PC-3 (cell line): Measurements from ENCODE around the gene PPP3R1. TPM values are rescaled to one million over a fixed set of nuclear protein-coding genes. Genes with fewer than 3 reads are reported as not detected.
A peak's percentile ranks its signal among the peaks of the same experiment; 100 is the strongest.

Source experiments
- ATAC-seq: fragments of 200-7000 bp; cut with Tn5 transposase; 2 replicates; pipeline ENCODE4 v1.9.1; 2020; ENCODE audit warnings: mild to moderate bottlenecking, moderate library complexity
- BruUV-seq: library from RNA; stranded (reverse); fragments of 400-500 nt; replicated peaks from 2 replicates; lab custom pipeline; 2021; lab: Mats Ljungman, UMichigan
- CTCF ChIA-PET: fragments of 300-600 bp; sonication (Branson Sonifier 250); formaldehyde crosslinking; loops from one replicate; lab custom pipeline; 2022; ENCODE audit warnings: antibody characterized with exemption; lab: Charles Lee
- POLR2A ChIA-PET: fragments of 300-600 bp; sonication (Branson Sonifier 250); formaldehyde crosslinking; loops from one replicate; lab custom pipeline; 2022; ENCODE audit warnings: antibody characterized with exemption; ENCODE audit not compliant: unreplicated experiment; lab: Charles Lee
- DNase-seq: peaks from one replicate; pipeline ENCODE4 v3.0.0-alpha.2; 2015
- H2AFZ ChIP-seq: fragments of 300-600 bp; sonication (generic); 2 replicates; pipeline ENCODE4 v1.6.0; 2016; ENCODE audit warnings: antibody characterized with exemption, low read length
- H3F3A ChIP-seq: fragments of 300-600 bp; sonication (generic); one replicate; pipeline ENCODE4 v1.6.0; 2017; ENCODE audit warnings: antibody characterized with exemption, low read length, control low read depth, mild to moderate bottlenecking; ENCODE audit not compliant: unreplicated experiment
- H3K27ac ChIP-seq: fragments of 300-600 bp; sonication (generic); 2 replicates; pipeline ENCODE4 v1.5.1; 2016; ENCODE audit warnings: mild to moderate bottlenecking, low read length
- H3K27me3 ChIP-seq: fragments of 300-600 bp; sonication (generic); 2 replicates; pipeline ENCODE4 v1.6.1; 2016; ENCODE audit warnings: low read length, mixed read lengths
- H3K36me3 ChIP-seq: fragments of 300-600 bp; sonication (generic); 2 replicates; pipeline ENCODE4 v1.6.1; 2016; ENCODE audit warnings: low read depth, mixed run types, low read length, mixed read lengths
- H3K4me1 ChIP-seq: fragments of 300-600 bp; sonication (generic); 2 replicates; pipeline ENCODE4 v1.5.1; 2016; ENCODE audit warnings: low read length; ENCODE audit not compliant: insufficient read depth
- H3K4me2 ChIP-seq: fragments of 300-600 bp; sonication (generic); 2 replicates; pipeline ENCODE4 v1.6.0; 2016; ENCODE audit warnings: low read length
- H3K4me3 ChIP-seq: fragments of 300-600 bp; sonication (generic); 2 replicates; pipeline ENCODE4 v1.5.1; 2016; ENCODE audit warnings: mild to moderate bottlenecking, low read length, mixed read lengths
- H3K79me2 ChIP-seq: fragments of 300-600 bp; sonication (generic); 2 replicates; pipeline ENCODE4 v1.6.1; 2017; ENCODE audit warnings: low read length, mixed read lengths
- H3K9ac ChIP-seq: fragments of 300-600 bp; sonication (generic); 2 replicates; pipeline ENCODE4 v1.6.0; 2016; ENCODE audit warnings: mild to moderate bottlenecking, low read length
- H3K9me2 ChIP-seq: fragments of 300-600 bp; sonication (generic); replicated peaks from 2 replicates; pipeline ENCODE4 v1.6.1; 2016; ENCODE audit warnings: mixed run types, low read length, mixed read lengths
- H3K9me3 ChIP-seq: fragments of 300-600 bp; sonication (generic); 2 replicates; pipeline ENCODE4 v1.6.1; 2016; ENCODE audit warnings: low read length, mixed read lengths
- H4K20me1 ChIP-seq: fragments of 300-600 bp; sonication (generic); 2 replicates; pipeline ENCODE4 v1.6.1; 2016; ENCODE audit warnings: low read length, mixed read lengths
- EZH2 ChIP-seq: fragments of 300-600 bp; sonication (generic); IDR thresholded peaks from one replicate; pipeline ENCODE4 v1.6.1; 2017; ENCODE audit warnings: antibody characterized with exemption, mild to moderate bottlenecking, low read length; ENCODE audit not compliant: unreplicated experiment
- EZH2phosphoT487 ChIP-seq: fragments of 300-600 bp; sonication (generic); IDR thresholded peaks from 2 replicates; pipeline ENCODE4 v1.6.1; 2018; ENCODE audit warnings: mild to moderate bottlenecking, antibody characterized with exemption, low read length, borderline replicate concordance
- intact Hi-C: fragments of 100-400 bp; cut with micrococcal nuclease; formaldehyde crosslinking; loops from 2 replicates; pipeline ENCODE4 v1.9.0; 2023
- total RNA-seq: library from RNA; depleted of rRNA; stranded (reverse); fragments of >200 nt; gene quantifications from 2 replicates; pipeline ENCODE4 v1.2.3, GENCODE V29; 2014
- TF ChIP-seq, protein P1 (sequence below): fragments of 300-600 bp; sonication (generic); conservative IDR thresholded peaks from 2 replicates; pipeline ENCODE4 v1.5.1; 2017; ENCODE audit warnings: antibody characterized with exemption, low read depth, mild to moderate bottlenecking, low read length

The PPP3R1 gene
- total RNA-seq, 1 experiment from 2014 or later, result 13.7 TPM

GRCh38 chr2:68171146-68171545 lies 81.2 kb downstream of the PPP3R1 start:
- Histone ChIP-seq H3K9me2 (no peaks in the 10 kb centered on the region), H3K27me3 (no peaks in the 10 kb centered on the region), H3K9ac (no peak overlapping the region), H2AFZ (no peak overlapping the region), H3F3A (no peaks in the 10 kb centered on the region), H3K36me3 (peaks cover 47% of the 10 kb centered on the region), H4K20me1 (no peaks in the 10 kb centered on the region), H3K79me2 (0 out of 2 replicates have a peak, but pooled peaks cover 6% of the 10 kb centered on the region), H3K27ac (no peak overlapping the region), H3K9me3 (no peaks in the 10 kb centered on the region), H3K4me1 (no peaks in the 10 kb centered on the region), H3K4me2 (no peak overlapping the region), H3K4me3 (no peak overlapping the region)
- POLR2A ChIA-PET, result interaction anchor here (0.9 kb wide), 1 partner anchor 14 kb away, joined by 3 read pairs; no protein-coding TSS in a partner anchor
- no peak for ATAC-seq
- CTCF ChIA-PET, result no interaction called here
- BruUV-seq, result no TSS peak
- intact Hi-C loops, result no loop called here
- DNase-seq, result no peak
- TF ChIP-seq, protein P1, sequence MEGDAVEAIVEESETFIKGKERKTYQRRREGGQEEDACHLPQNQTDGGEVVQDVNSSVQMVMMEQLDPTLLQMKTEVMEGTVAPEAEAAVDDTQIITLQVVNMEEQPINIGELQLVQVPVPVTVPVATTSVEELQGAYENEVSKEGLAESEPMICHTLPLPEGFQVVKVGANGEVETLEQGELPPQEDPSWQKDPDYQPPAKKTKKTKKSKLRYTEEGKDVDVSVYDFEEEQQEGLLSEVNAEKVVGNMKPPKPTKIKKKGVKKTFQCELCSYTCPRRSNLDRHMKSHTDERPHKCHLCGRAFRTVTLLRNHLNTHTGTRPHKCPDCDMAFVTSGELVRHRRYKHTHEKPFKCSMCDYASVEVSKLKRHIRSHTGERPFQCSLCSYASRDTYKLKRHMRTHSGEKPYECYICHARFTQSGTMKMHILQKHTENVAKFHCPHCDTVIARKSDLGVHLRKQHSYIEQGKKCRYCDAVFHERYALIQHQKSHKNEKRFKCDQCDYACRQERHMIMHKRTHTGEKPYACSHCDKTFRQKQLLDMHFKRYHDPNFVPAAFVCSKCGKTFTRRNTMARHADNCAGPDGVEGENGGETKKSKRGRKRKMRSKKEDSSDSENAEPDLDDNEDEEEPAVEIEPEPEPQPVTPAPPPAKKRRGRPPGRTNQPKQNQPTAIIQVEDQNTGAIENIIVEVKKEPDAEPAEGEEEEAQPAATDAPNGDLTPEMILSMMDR, result no peak
- TF ChIP-seq EZH2phosphoT487 (no peak), EZH2 (no peak)

- Histone ChIP-seq H3K9ac (no peak overlapping the region), H3F3A (no peaks in the 10 kb centered on the region), H4K20me1 (no peaks in the 10 kb centered on the region), H3K79me2 (0 out of 2 replicates have a peak, but pooled peaks cover 6% of the 10 kb centered on the region), H3K36me3 (peaks cover 42% of the 10 kb centered on the region), H2AFZ (no peak overlapping the region), H3K27me3 (no peaks in the 10 kb centered on the region), H3K4me1 (no peaks in the 10 kb centered on the region), H3K4me3 (no peak overlapping the region), H3K27ac (no peak overlapping the region), H3K9me2 (no peaks in the 10 kb centered on the region), H3K9me3 (no peaks in the 10 kb centered on the region), H3K4me2 (no peak overlapping the region)
- intact Hi-C loops, result no loop called here
- CTCF ChIA-PET, result interaction anchor here (0.6 kb wide), 1 partner anchor 123 kb away, joined by 3 read pairs; no protein-coding TSS in a partner anchor
- no TSS peak for BruUV-seq
- peak; percentile 38; the same call in 1 of the 2 replicates for ATAC-seq
- DNase-seq, result peak; percentile 20
- POLR2A ChIA-PET, result no interaction called here
- no peak for TF ChIP-seq EZH2
- TF ChIP-seq EZH2phosphoT487, result no peak
- TF ChIP-seq, protein P1, result peak; percentile 19; the same call in 1 of the 2 replicates
Measured at GRCh38 chr2:68169308-68169707, 83.0 kb downstream of the PPP3R1 start.

- Histone ChIP-seq H3K4me1 (no peaks in the 10 kb centered on the region), H3K4me2 (no peak overlapping the region), H2AFZ (no peak overlapping the region), H3K27ac (no peak overlapping the region), H3K4me3 (no peak overlapping the region), H4K20me1 (no peaks in the 10 kb centered on the region), H3F3A (no peaks in the 10 kb centered on the region), H3K9ac (no peak overlapping the region), H3K27me3 (no peaks in the 10 kb centered on the region), H3K79me2 (0 out of 2 replicates have a peak, but pooled peaks cover 6% of the 10 kb centered on the region), H3K9me2 (no peaks in the 10 kb centered on the region), H3K36me3 (peaks cover 53% of the 10 kb centered on the region), H3K9me3 (no peaks in the 10 kb centered on the region)
- POLR2A ChIA-PET, result interaction anchor here (0.6 kb wide), 1 partner anchor 9 kb away, joined by 4 read pairs; the partner anchor contains the start of gene PNO1
- DNase-seq (no peak), ATAC-seq (no peak)
- TF ChIP-seq EZH2phosphoT487 (no peak), EZH2 (no peak)
- TF ChIP-seq, protein P1, result no peak
- intact Hi-C loops, result no loop called here
- CTCF ChIA-PET, result no interaction called here
- BruUV-seq, result no TSS peak
Measured at GRCh38 chr2:68167186-68167585, 85.1 kb downstream of the PPP3R1 start.
